MM.1S (cell line): Measurements from ENCODE around the gene CTTNBP2NL.

Source experiments
- DNase-seq: peaks from one replicate; pipeline ENCODE4 v3.0.0-alpha.2; 2015
- H2AFZ ChIP-seq: fragments of 300-600 bp; sonication (generic); 2 replicates; pipeline ENCODE4 v1.6.0; 2016; ENCODE audit warnings: antibody characterized with exemption, low read length
- H3F3A ChIP-seq: fragments of 300-600 bp; sonication (generic); 2 replicates; pipeline ENCODE4 v1.6.1; 2016; ENCODE audit warnings: mild to moderate bottlenecking, antibody characterized with exemption, low read length, moderate library complexity, mixed read lengths; ENCODE audit not compliant: insufficient read depth
- H3K27ac ChIP-seq: fragments of 300-600 bp; sonication (generic); 2 replicates; pipeline ENCODE4 v1.5.1; 2016; ENCODE audit warnings: mild to moderate bottlenecking, low read length
- H3K27me3 ChIP-seq: fragments of 300-600 bp; sonication (generic); replicated peaks from 2 replicates; pipeline ENCODE4 v1.6.0; 2016; ENCODE audit warnings: low read length; ENCODE audit not compliant: insufficient read depth
- H3K36me3 ChIP-seq: fragments of 300-600 bp; sonication (generic); replicated peaks from 2 replicates; pipeline ENCODE4 v1.6.1; 2016; ENCODE audit warnings: mild to moderate bottlenecking, low read length, mixed read lengths; ENCODE audit not compliant: insufficient read depth
- H3K4me1 ChIP-seq: fragments of 300-600 bp; sonication (generic); 2 replicates; pipeline ENCODE4 v1.6.1; 2016; ENCODE audit warnings: low read length, mixed read lengths
- H3K4me2 ChIP-seq: fragments of 300-600 bp; sonication (generic); 2 replicates; pipeline ENCODE4 v1.6.0; 2016; ENCODE audit warnings: low read depth, low read length
- H3K4me3 ChIP-seq: fragments of 300-600 bp; sonication (generic); 2 replicates; pipeline ENCODE4 v1.5.1; 2016; ENCODE audit warnings: low read length, mixed read lengths
- H3K79me2 ChIP-seq: fragments of 300-600 bp; sonication (generic); 2 replicates; pipeline ENCODE4 v1.6.1; 2016; ENCODE audit warnings: mixed run types, low read length, mixed read lengths
- H3K9ac ChIP-seq: fragments of 300-600 bp; sonication (generic); 2 replicates; pipeline ENCODE4 v1.6.1; 2016; ENCODE audit warnings: low read length, mixed read lengths
- H3K9me2 ChIP-seq: fragments of 300-600 bp; sonication (generic); replicated peaks from 2 replicates; pipeline ENCODE4 v1.6.1; 2016; ENCODE audit warnings: mild to moderate bottlenecking, low read length, mixed read lengths; ENCODE audit not compliant: insufficient read depth
- H3K9me3 ChIP-seq: fragments of 300-600 bp; sonication (generic); replicated peaks from 2 replicates; pipeline ENCODE4 v1.6.1; 2016; ENCODE audit warnings: mild to moderate bottlenecking, low read length, mixed read lengths; ENCODE audit not compliant: insufficient read depth
- H4K20me1 ChIP-seq: fragments of 300-600 bp; sonication (generic); 2 replicates; pipeline ENCODE4 v1.6.1; 2016; ENCODE audit warnings: mild to moderate bottlenecking, low read length, moderate library complexity, mixed read lengths; ENCODE audit not compliant: insufficient read depth
- CTCF ChIP-seq: fragments of 300-600 bp; sonication (generic); IDR thresholded peaks from 2 replicates; pipeline ENCODE4 v1.5.1; 2016; ENCODE audit warnings: antibody characterized with exemption, low read length, mixed read lengths
- EZH2 ChIP-seq: fragments of 300-600 bp; sonication (generic); optimal IDR thresholded peaks from 2 replicates; pipeline ENCODE3; 2017; ENCODE audit warnings: low read depth, mild to moderate bottlenecking, antibody characterized with exemption, low read length, mixed read lengths
- EZH2phosphoT487 ChIP-seq: fragments of 300-600 bp; sonication (generic); IDR thresholded peaks from 2 replicates; pipeline ENCODE4 v1.6.1; 2018; ENCODE audit warnings: antibody characterized with exemption, low read length

Gene CTTNBP2NL

GRCh38 chr1:112506306-112506705, 110.3 kb downstream of the CTTNBP2NL start:
- Histone ChIP-seq H4K20me1 (no peaks in the 10 kb centered on the region), H3K27me3 (no peaks in the 10 kb centered on the region; the same call in 1 of the 2 replicates), H3K4me3 (no peak overlapping the region)

GRCh38 chr1:112506731-112507130, 110.7 kb downstream of the CTTNBP2NL start:
- Histone ChIP-seq H3K4me2 (no peak overlapping the region), H3K9ac (no peak overlapping the region), H3F3A (no peaks in the 10 kb centered on the region), H3K27me3 (no peaks in the 10 kb centered on the region; the same call in 1 of the 2 replicates), H4K20me1 (no peaks in the 10 kb centered on the region), H3K27ac (no peak overlapping the region), H3K9me3 (no peaks in the 10 kb centered on the region), H3K9me2 (no peaks in the 10 kb centered on the region), H3K4me3 (no peak overlapping the region), H2AFZ (no peak overlapping the region), H3K4me1 (no peaks in the 10 kb centered on the region), H3K79me2 (no peaks in the 10 kb centered on the region), H3K36me3 (no peaks in the 10 kb centered on the region)
- no peak for DNase-seq
- TF ChIP-seq CTCF, result no peak
- no peak for TF ChIP-seq EZH2
- TF ChIP-seq EZH2phosphoT487, result no peak

More at GRCh38 chr1:112506306-112506705, 110.3 kb downstream of the CTTNBP2NL start:
- Histone ChIP-seq H3K9me3 (no peaks in the 10 kb centered on the region), H2AFZ (no peak overlapping the region), H3K9me2 (no peaks in the 10 kb centered on the region), H3K36me3 (no peaks in the 10 kb centered on the region), H3K79me2 (no peaks in the 10 kb centered on the region), H3K27ac (no peak overlapping the region), H3K9ac (no peak overlapping the region), H3F3A (no peaks in the 10 kb centered on the region), H3K4me1 (no peaks in the 10 kb centered on the region), H3K4me2 (no peak overlapping the region)
- no peak for TF ChIP-seq CTCF
- no peak for TF ChIP-seq EZH2
- no peak for TF ChIP-seq EZH2phosphoT487
- DNase-seq, result no peak

- no peak overlapping the region for H2AFZ ChIP-seq
- no peak for TF ChIP-seq EZH2phosphoT487
- TF ChIP-seq CTCF, result no peak
- TF ChIP-seq EZH2, result no peak
- DNase-seq, result no peak
- no peak overlapping the region for H3K4me3 ChIP-seq
- no peaks in the 10 kb centered on the region for H3K9me3 ChIP-seq
- H3K36me3 ChIP-seq, result no peaks in the 10 kb centered on the region
- no peak overlapping the region for H3K4me2 ChIP-seq
- no peaks in the 10 kb centered on the region for H3K9me2 ChIP-seq
- no peaks in the 10 kb centered on the region for H3F3A ChIP-seq
- no peaks in the 10 kb centered on the region for H4K20me1 ChIP-seq
- no peak overlapping the region for H3K27ac ChIP-seq
- H3K9ac ChIP-seq, result no peak overlapping the region
- no peaks in the 10 kb centered on the region for H3K79me2 ChIP-seq
- H3K4me1 ChIP-seq, result no peaks in the 10 kb centered on the region
- no peaks in the 10 kb centered on the region; the same call in 1 of the 2 replicates for H3K27me3 ChIP-seq
Measured at GRCh38 chr1:112507336-112507735, 111.3 kb downstream of the CTTNBP2NL start.
